ENCODE measurements around the gene GNA12.
"Not testable (repeated sequence)": the region's sequence is repeated elsewhere in the genome, so short reads cannot be mapped to it uniquely, and the experiment has no call there.

GNA12 gene

GRCh38 chr7:2691932-2692439 is 152.1 kb downstream of the GNA12 start:
- not testable (repeated sequence) for DNase-seq (ENCODE audit: low read depth, low spot score)

GRCh38 chr7:2691011-2691707 is 152.9 kb downstream of the GNA12 start:
- no peak for DNase-seq (ENCODE audit: low read depth, low spot score)

GRCh38 chr7:2689951-2690705 is 154.0 kb downstream of the GNA12 start:
- DNase-seq (ENCODE audit: low read depth, low spot score), result no peak

- no peak for DNase-seq (ENCODE audit: low read depth, low spot score)
These were observed 154.7 kb downstream of the GNA12 start for GRCh38 chr7:2689343-2689847.

- DNase-seq (ENCODE audit: low read depth, low spot score), result no peak
These were observed 155.4 kb downstream of the GNA12 start for GRCh38 chr7:2688409-2689342.

- DNase-seq (ENCODE audit: low read depth, low spot score), result no peak
These were observed 156.2 kb downstream of the GNA12 start, which contains the start of gene AMZ1 for GRCh38 chr7:2687881-2688318. TSS of gene AMZ1 (plus strand) at chr7:2688202. CDS start at chr7:2700452, 12,250 bp downstream.

GRCh38 chr7:2687338-2687869 is 156.7 kb downstream of the GNA12 start:
- DNase-seq (ENCODE audit: low read depth, low spot score), result no peak

- DNase-seq (ENCODE audit: low read depth, low spot score), result no peak
These were observed 158.0 kb downstream of the GNA12 start for GRCh38 chr7:2686101-2686500.

- DNase-seq (ENCODE audit: low read depth, low spot score), result no peak
These were observed 159.6 kb downstream of the GNA12 start for GRCh38 chr7:2684501-2684900.

GRCh38 chr7:2681929-2682799 is 161.9 kb downstream of the GNA12 start:
- no peak for DNase-seq (ENCODE audit: low read depth, low spot score)

GRCh38 chr7:2680792-2681490 is 163.2 kb downstream of the GNA12 start:
- DNase-seq (ENCODE audit: low read depth, low spot score), result peak; percentile 33

GRCh38 chr7:2680256-2680655 is 163.9 kb downstream of the GNA12 start:
- DNase-seq (ENCODE audit: low read depth, low spot score), result no peak

GRCh38 chr7:2679135-2680127 is 164.7 kb downstream of the GNA12 start:
- DNase-seq (ENCODE audit: low read depth, low spot score), result not testable (repeated sequence)

- DNase-seq (ENCODE audit: low read depth, low spot score), result not testable (repeated sequence)
These were observed 165.7 kb downstream of the GNA12 start for GRCh38 chr7:2678454-2678853.
